GM18870 (cell line): ENCODE results near the gene MSX1.

Source experiments
- ATAC-seq: cut with Tn5 transposase; IDR thresholded peaks from one replicate; pipeline ENCODE4 v1.9.1; 2021; ENCODE audit warnings: moderate library complexity; ENCODE audit not compliant: unreplicated experiment

MSX1 gene

GRCh38 chr4:4840351-4840750, 19.1 kb upstream of the MSX1 start:
- no peak for ATAC-seq

GRCh38 chr4:4841156-4841555, 18.3 kb upstream of the MSX1 start:
- no peak for ATAC-seq

- ATAC-seq, result no peak
These were observed 16.7 kb upstream of the MSX1 start for GRCh38 chr4:4842476-4843441.

GRCh38 chr4:4843635-4844291, 15.7 kb upstream of the MSX1 start:
- ATAC-seq, result no peak

- no peak for ATAC-seq
These were observed 14.4 kb upstream of the MSX1 start for GRCh38 chr4:4845027-4845426.

GRCh38 chr4:4847011-4847410, 12.5 kb upstream of the MSX1 start:
- ATAC-seq, result no peak

- ATAC-seq, result no peak
These were observed 10.9 kb upstream of the MSX1 start for GRCh38 chr4:4848540-4848939.

- ATAC-seq, result no peak
These were observed 10.4 kb upstream of the MSX1 start for GRCh38 chr4:4849106-4849505.

GRCh38 chr4:4849524-4850193, 9.8 kb upstream of the MSX1 start:
- ATAC-seq, result no peak

- ATAC-seq, result no peak
These were observed 8.4 kb upstream of the MSX1 start for GRCh38 chr4:4851081-4851480.

- ATAC-seq, result no peak
These were observed 7.6 kb upstream of the MSX1 start for GRCh38 chr4:4851906-4852305.

GRCh38 chr4:4852591-4853362, 6.7 kb upstream of the MSX1 start:
- ATAC-seq, result no peak

- no peak for ATAC-seq
These were observed 6.1 kb upstream of the MSX1 start for GRCh38 chr4:4853371-4853823.

- ATAC-seq, result no peak
These were observed 5.4 kb upstream of the MSX1 start for GRCh38 chr4:4853921-4854648.

GRCh38 chr4:4854649-4855295, 4.7 kb upstream of the MSX1 start:
- ATAC-seq, result no peak

- no peak for ATAC-seq
These were observed 4.0 kb upstream of the MSX1 start for GRCh38 chr4:4855301-4856070.

GRCh38 chr4:4856071-4857000, 3.1 kb upstream of the MSX1 start:
- ATAC-seq, result no peak
